Gastroesophageal sphincter (tissue), 4 donors: ENCODE measurements around the gene BICC1. TPM values are rescaled to one million over a fixed set of nuclear protein-coding genes. Genes with fewer than 3 reads are reported as not detected.

Experiments used
- ATAC-seq: fragments of 150-250 bp; one replicate; pipeline ENCODE4 v1.9.1; 2016; ENCODE audit warnings: mild to moderate bottlenecking, moderate library complexity
- H3K27ac ChIP-seq, 4 donors: fragments of 200-600 bp; sonication (generic) in 3 of 4; 1 replicate in 3 of 4; 2 replicates in 1 of 4; pipeline ENCODE4 v1.5.1; 2016 to 2019
- H3K27me3 ChIP-seq: fragments of 200-600 bp; sonication (generic); one replicate; pipeline ENCODE4 v1.5.1; 2019
- H3K36me3 ChIP-seq, 2 donors: fragments of 200-600 bp; sonication (generic); one replicate each; pipeline ENCODE4 v1.5.1; 2019; ENCODE audit warnings: control low read depth in 1 of 2
- H3K4me1 ChIP-seq, 3 donors: fragments of 200-600 bp; sonication (generic); 1 replicate in 2 of 3; 2 replicates in 1 of 3; pipeline ENCODE4 v1.5.1; 2016 to 2019; ENCODE audit warnings: control low read depth in 2 of 3
- H3K4me3 ChIP-seq, 2 donors: fragments of 200-600 bp; sonication (generic); one replicate each; pipeline ENCODE4 v1.5.1; 2019; ENCODE audit warnings: mild to moderate bottlenecking in 1 of 2, moderate library complexity in 1 of 2
- H3K9me3 ChIP-seq, 3 donors: fragments of 200-600 bp; sonication (generic); one replicate each; pipeline ENCODE4 v1.5.1; 2017 to 2019; ENCODE audit warnings: control low read depth in 2 of 3
- CTCF ChIP-seq, 4 experiments: fragments of 200-600 bp in 2 of 4; fragments of 450-650 bp in 2 of 4; sonication (generic) in 1 of 4; IDR thresholded peaks; one replicate each; pipeline ENCODE4 v1.5.1; 2017 to 2019; ENCODE audit warnings: antibody characterized with exemption in 4 of 4, mild to moderate bottlenecking in 2 of 4, moderate library complexity in 2 of 4
- EP300 ChIP-seq: sonication (generic); formaldehyde crosslinking; IDR thresholded peaks from one replicate; pipeline ENCODE4 v1.6.1; 2017; ENCODE audit warnings: antibody characterized with exemption, mild to moderate bottlenecking
- POLR2A ChIP-seq, 2 donors: fragments of 450-650 bp; IDR thresholded peaks; one replicate each; pipeline ENCODE4 v1.6.1; 2017; ENCODE audit warnings: antibody characterized with exemption in 2 of 2, mild to moderate bottlenecking in 2 of 2, moderate library complexity in 1 of 2
- POLR2AphosphoS5 ChIP-seq: sonication (generic); formaldehyde crosslinking; IDR thresholded peaks from one replicate; pipeline ENCODE4 v1.6.1; 2017; ENCODE audit warnings: antibody characterized with exemption
- WGBS, 2 donors: methylation state at CpG; one replicate each; pipeline ENCODE4 v1.1.5; 2018; ENCODE audit warnings: low coverage in 1 of 2; 5-methylcytosine and 5-hydroxymethylcytosine counted together
- total RNA-seq, 4 donors: library from RNA; depleted of rRNA; stranded (reverse); fragments of >200 nt; gene quantifications; one replicate each; pipeline ENCODE4 v1.1.0, GENCODE V29; 2016

Gene BICC1
- total RNA-seq, 4 donors from 2014 or later, result 18.6 to 27.8 (median 22.5) TPM

GRCh38 chr10:58698777-58699356, 186.2 kb downstream of the BICC1 start:
- TF ChIP-seq POLR2A (IDR thresholded peaks at IDR 0.05) (no peak), EP300 (no peak), CTCF (IDR thresholded peaks at IDR 0.05) (no peak), POLR2AphosphoS5 (no peak)
- ATAC-seq, result no peak
- Histone ChIP-seq H3K27ac (no peak overlapping the region), H3K27me3 (no peaks in the 10 kb centered on the region), H3K36me3 (no peaks in the 10 kb centered on the region), H3K4me3 (no peak overlapping the region), H3K9me3 (no peaks in the 10 kb centered on the region), H3K4me1 (peaks cover 0 to 44% (median 8%) of the 10 kb centered on the region in 3 donors)
- 70% methylated on average over 3 to 4 of the region's 5 CpGs for WGBS, 2 donors

- peaks cover 9 to 57% (median 16%) of the 10 kb centered on the region in 3 donors for H3K4me1 ChIP-seq
Measured at GRCh38 chr10:58700591-58700990, 187.9 kb downstream of the BICC1 start.

GRCh38 chr10:58701405-58702135, 188.9 kb downstream of the BICC1 start:
- no peak overlapping the region for H3K4me3 ChIP-seq
- peaks cover 9 to 58% (median 16%) of the 10 kb centered on the region in 3 donors for H3K4me1 ChIP-seq
- no peaks in the 10 kb centered on the region for H3K27me3 ChIP-seq

More at GRCh38 chr10:58700591-58700990, 187.9 kb downstream of the BICC1 start:
- no peak for ATAC-seq
- no peak for TF ChIP-seq POLR2A (IDR thresholded peaks at IDR 0.05)
- no peak for TF ChIP-seq CTCF (IDR thresholded peaks at IDR 0.05)
- no peak for TF ChIP-seq EP300
- no peak for TF ChIP-seq POLR2AphosphoS5
- Histone ChIP-seq H3K4me3 (no peak overlapping the region), H3K36me3 (no peaks in the 10 kb centered on the region), H3K9me3 (no peaks in the 10 kb centered on the region), H3K27me3 (no peaks in the 10 kb centered on the region), H3K27ac (peak overlapping the region in 3 of 4 donors; percentile 43 to 64 (median 58))
- WGBS, 2 donors, result 63 to 78% methylated on average over 1 of the region's 1 CpG

GRCh38 chr10:58704226-58704625, 191.6 kb downstream of the BICC1 start:
- Histone ChIP-seq H3K4me3 (no peak overlapping the region), H3K9me3 (no peaks in the 10 kb centered on the region), H3K27ac (peak overlapping the region in 3 of 4 donors; percentile 4 to 68 (median 53)), H3K36me3 (no peaks in the 10 kb centered on the region), H3K4me1 (peaks cover 9 to 58% (median 16%) of the 10 kb centered on the region in 3 donors), H3K27me3 (no peaks in the 10 kb centered on the region)
- TF ChIP-seq EP300 (no peak), CTCF (IDR thresholded peaks at IDR 0.05) (no peak), POLR2AphosphoS5 (no peak), POLR2A (IDR thresholded peaks at IDR 0.05) (no peak)
- ATAC-seq, result no peak
- 94 to 100% methylated on average over 1 of the region's 1 CpG for WGBS, 2 donors

More at GRCh38 chr10:58701405-58702135, 188.9 kb downstream of the BICC1 start:
- peak overlapping the region; percentile 38 to 64 (median 48) for H3K27ac ChIP-seq
- H3K9me3 ChIP-seq, result no peaks in the 10 kb centered on the region
- WGBS, 2 donors, result 53 to 58% methylated on average over 6 of the region's 6 CpGs
- H3K36me3 ChIP-seq, result no peaks in the 10 kb centered on the region
- ATAC-seq, result peak; percentile 80
- TF ChIP-seq EP300, result no peak
- TF ChIP-seq POLR2A (IDR thresholded peaks at IDR 0.05), result no peak
- peak; percentile 80 for TF ChIP-seq POLR2AphosphoS5

GRCh38 chr10:58704671-58705141, 192.0 kb downstream of the BICC1 start:
- 5 to 13% methylated on average over 4 to 5 of the region's 5 CpGs for WGBS, 2 donors
- Histone ChIP-seq H3K9me3 (no peaks in the 10 kb centered on the region), H3K27me3 (no peaks in the 10 kb centered on the region), H3K4me3 (no peak overlapping the region), H3K4me1 (peaks cover 9 to 58% (median 16%) of the 10 kb centered on the region in 3 donors), H3K27ac (peak overlapping the region; percentile 11 to 77 (median 60)), H3K36me3 (no peaks in the 10 kb centered on the region)
- ATAC-seq, result no peak
- TF ChIP-seq CTCF (IDR thresholded peaks at IDR 0.05), result no peak
- no peak for TF ChIP-seq POLR2A (IDR thresholded peaks at IDR 0.05)
- no peak for TF ChIP-seq POLR2AphosphoS5
- TF ChIP-seq EP300, result no peak
